SK-N-SH (cell line): ENCODE data around the gene BCAT1. TPM values are rescaled to one million over a fixed set of nuclear protein-coding genes. Genes with fewer than 3 reads are reported as not detected.
A peak's percentile ranks its signal among the peaks of the same experiment; 100 is the strongest.

Experiments
- CTCF ChIA-PET: fragments of 300-600, 350-600 bp; formaldehyde crosslinking; extraction: SDS; loops from one replicate; lab custom pipeline; 2021; lab: Yijun Ruan, JAX
- POLR2A ChIA-PET: fragments of 350-600 bp; sonication (Branson Sonifier 250); formaldehyde crosslinking; extraction: SDS; loops from one replicate; lab custom pipeline; 2020; ENCODE audit warnings: antibody characterized with exemption, inconsistent platforms; lab: Yijun Ruan, JAX
- DNase-seq: peaks from one replicate; pipeline ENCODE4 v3.0.0; 2012
- H2AFZ ChIP-seq: fragments of 200-600 bp; sonication (generic); 2 replicates; pipeline ENCODE4 v1.8.1; 2016; ENCODE audit warnings: antibody characterized with exemption, mild to moderate bottlenecking, low read depth
- H3F3A ChIP-seq: fragments of 200-600 bp; sonication (generic); replicated peaks from 2 replicates; pipeline ENCODE3; 2016; ENCODE audit warnings: antibody characterized with exemption, mild to moderate bottlenecking; ENCODE audit not compliant: insufficient read depth
- H3K27ac ChIP-seq, 2 experiments: fragments of 200-500 bp in 1 of 2; fragments of 200-600 bp in 1 of 2; sonication (Bioruptor generic) in 1 of 2; sonication (generic), shearing (Covaris generic) in 1 of 2; 2 replicates each; pipeline versions ENCODE4 v1.5.1 to v1.6.1; 2014 to 2016; ENCODE audit warnings: low read depth in 2 of 2, inconsistent platforms in 1 of 2, low read length in 1 of 2, mild to moderate bottlenecking in 1 of 2, mixed read lengths in 1 of 2
- H3K27me3 ChIP-seq: fragments of 200-600 bp; sonication (generic), shearing (Covaris generic); 2 replicates; pipeline ENCODE4 v1.6.1; 2016; ENCODE audit warnings: mixed run types; ENCODE audit not compliant: insufficient read depth
- H3K36me3 ChIP-seq, 2 experiments: fragments of 200-500 bp in 1 of 2; fragments of 200-600 bp in 1 of 2; sonication (Bioruptor generic) in 1 of 2; sonication (generic) in 1 of 2; replicated peaks in 1 of 2; 2 replicates each; pipeline versions ENCODE3 to v1.5.1; 2014 to 2016; ENCODE audit warnings: low read length in 1 of 2, mild to moderate bottlenecking in 1 of 2; ENCODE audit not compliant: insufficient read depth in 2 of 2, control insufficient read depth in 1 of 2
- H3K4me1 ChIP-seq, 2 experiments: fragments of 200-500 bp in 1 of 2; fragments of 200-600 bp in 1 of 2; sonication (Bioruptor generic) in 1 of 2; sonication (generic), shearing (Covaris generic) in 1 of 2; 2 replicates each; pipeline versions ENCODE4 v1.5.1 to v1.6.1; 2014 to 2016; ENCODE audit warnings: low read depth in 1 of 2, low read length in 1 of 2, mixed run types in 1 of 2; ENCODE audit not compliant: insufficient read depth in 2 of 2, control insufficient read depth in 1 of 2
- H3K4me2 ChIP-seq: fragments of 200-600 bp; sonication (generic), shearing (Covaris generic); 2 replicates; pipeline ENCODE4 v1.6.1; 2017; ENCODE audit warnings: mixed run types
- H3K4me3 ChIP-seq, 2 experiments: fragments of 200-500 bp in 1 of 2; fragments of 200-600 bp in 1 of 2; sonication (Bioruptor generic) in 1 of 2; sonication (generic), shearing (Covaris generic) in 1 of 2; 2 replicates each; pipeline versions ENCODE4 v1.5.1 to v1.8.1; 2014 to 2016; ENCODE audit warnings: low read depth in 2 of 2, inconsistent platforms in 1 of 2, low read length in 1 of 2, mild to moderate bottlenecking in 1 of 2, mixed read lengths in 1 of 2, moderate library complexity in 1 of 2
- H3K79me2 ChIP-seq: fragments of 200-600 bp; sonication (generic); 2 replicates; pipeline ENCODE4 v1.8.1; 2017; ENCODE audit warnings: mild to moderate bottlenecking; ENCODE audit not compliant: insufficient read depth
- H3K9ac ChIP-seq: fragments of 200-600 bp; sonication (generic); 2 replicates; pipeline ENCODE4 v1.6.1; 2017; ENCODE audit warnings: mixed run types
- H3K9me2 ChIP-seq: fragments of 200-600 bp; sonication (generic); 2 replicates; pipeline ENCODE4 v1.6.1; 2017; ENCODE audit warnings: mixed run types
- H3K9me3 ChIP-seq: fragments of 200-600 bp; sonication (generic); 2 replicates; pipeline ENCODE4 v1.6.1; 2017; ENCODE audit warnings: mixed run types, mild to moderate bottlenecking, moderate library complexity
- H4K20me1 ChIP-seq: fragments of 200-600 bp; sonication (generic); 2 replicates; pipeline ENCODE4 v1.6.1; 2017; ENCODE audit warnings: mild to moderate bottlenecking, mixed run types; ENCODE audit not compliant: insufficient read depth
- CHD2 ChIP-seq: fragments of 150-350 bp; IDR thresholded peaks from 2 replicates; pipeline ENCODE4 v1.6.1; 2018; ENCODE audit warnings: low read length; ENCODE audit not compliant: partially characterized antibody
- EZH2phosphoT487 ChIP-seq: fragments of 200-600 bp; sonication (generic); IDR thresholded peaks from 2 replicates; pipeline ENCODE4 v1.6.1; 2017; ENCODE audit warnings: low read depth, mixed run types, mild to moderate bottlenecking, antibody characterized with exemption, moderate library complexity, borderline replicate concordance
- FOXM1 ChIP-seq: IDR thresholded peaks from 2 replicates; pipeline ENCODE4 v1.4.0; 2012; ENCODE audit warnings: low read depth, mild to moderate bottlenecking
- GABPA ChIP-seq: IDR thresholded peaks from 2 replicates; pipeline ENCODE4 v1.4.0; 2012; ENCODE audit warnings: low read depth, mild to moderate bottlenecking
- GATA2 ChIP-seq: sonication (generic); formaldehyde crosslinking; IDR thresholded peaks from 2 replicates; pipeline ENCODE4 v1.5.0; 2020; ENCODE audit warnings: mild to moderate bottlenecking, missing genetic modification reagents
- MEF2A ChIP-seq: IDR thresholded peaks from 2 replicates; pipeline ENCODE4 v1.4.0; 2012; ENCODE audit warnings: low read depth, borderline replicate concordance
- NFIC ChIP-seq: IDR thresholded peaks from 2 replicates; pipeline ENCODE4 v1.4.0; 2012; ENCODE audit warnings: borderline replicate concordance
- NRF1 ChIP-seq: IDR thresholded peaks from 2 replicates; pipeline ENCODE4 v1.6.1; 2012; ENCODE audit warnings: low read depth, mild to moderate bottlenecking, low read length
- POLR2AphosphoS5 ChIP-seq: IDR thresholded peaks from 2 replicates; pipeline ENCODE4 v1.6.1; 2012; ENCODE audit warnings: low read depth, low read length
- RXRA ChIP-seq: IDR thresholded peaks from 2 replicates; pipeline ENCODE4 v1.4.0; 2012; ENCODE audit warnings: low read depth, mild to moderate bottlenecking, borderline replicate concordance
- SMC3 ChIP-seq: IDR thresholded peaks from 2 replicates; pipeline ENCODE4 v1.6.1; 2012; ENCODE audit warnings: low read depth, low read length, improper control_type of control experiment
- TEAD4 ChIP-seq: IDR thresholded peaks from 2 replicates; pipeline ENCODE4 v1.4.0; 2012; ENCODE audit warnings: mild to moderate bottlenecking, borderline replicate concordance; ENCODE audit not compliant: insufficient read depth
- WGBS: methylation state at CpG from one replicate; pipeline ENCODE4 v1.1.6; 2017; ENCODE audit warnings: low lambda C conversion rate; 5-methylcytosine and 5-hydroxymethylcytosine counted together
- polyA plus RNA-seq, 3 experiments: library from polyadenylated mRNA; depleted of rRNA; stranded (reverse); fragments of >200 nt; gene quantifications; 2 replicates each; pipeline ENCODE4 v1.2.3, GENCODE V29; 2012
- TF ChIP-seq, protein P1 (sequence below): IDR thresholded peaks from 2 replicates; pipeline ENCODE4 v1.4.0; 2012; ENCODE audit warnings: low read depth, borderline replicate concordance

Gene BCAT1
- polyA plus RNA-seq, 1 of the 3 experiments (the other 2 are of a cell fraction), result 7.7 TPM

DNA sequence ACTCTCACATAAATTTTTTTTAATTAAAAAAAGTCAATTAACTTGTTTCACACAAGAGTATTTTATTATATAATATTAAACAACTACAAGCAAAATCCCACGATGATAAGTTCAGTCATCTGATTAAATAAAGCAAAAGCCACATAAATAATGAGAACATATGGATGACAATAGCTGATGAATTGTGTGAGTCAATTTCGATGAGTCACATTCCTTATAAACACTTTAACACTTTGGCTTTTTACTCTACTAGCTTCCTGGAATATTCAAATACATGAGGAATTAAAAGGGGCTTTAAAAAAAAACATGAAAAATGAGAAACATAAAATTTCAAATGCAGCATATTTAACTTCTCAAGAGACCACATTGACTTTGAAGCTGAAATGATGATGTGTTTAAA, 95.3 kb downstream of the BCAT1 start:
- 57% methylated on average over 2 of the region's 2 CpGs for WGBS
- Histone ChIP-seq H3K4me3 (no peak overlapping the region), H3K27ac (peak overlapping the region in 1 of 2 experiments; percentile 50; a peak in 2 of 4 replicates), H4K20me1 (no peaks in the 10 kb centered on the region), H3K4me2 (no peak overlapping the region), H3K9ac (no peak overlapping the region), H3F3A (peaks cover 1% of the 10 kb centered on the region), H3K9me2 (no peaks in the 10 kb centered on the region), H3K36me3 (peaks cover 12 to 42% of the 10 kb centered on the region in 2 experiments), H3K9me3 (no peaks in the 10 kb centered on the region), H2AFZ (no peak overlapping the region), H3K79me2 (peaks cover 31% of the 10 kb centered on the region; the same call in 1 of the 2 replicates), H3K27me3 (no peaks in the 10 kb centered on the region), H3K4me1 (peaks cover 2 to 14% of the 10 kb centered on the region in 2 experiments; a peak in 3 of 4 replicates)
- ChIA-PET POLR2A (no interaction called here), CTCF (interaction anchor here (1.1 to 3.7 kb wide), 6 partner anchors 8 to 534 kb away, joined by 3 to 26 read pairs (median 8); no protein-coding TSS in a partner anchor)
- no peak for DNase-seq
- TF ChIP-seq TEAD4, result no peak
- TF ChIP-seq FOXM1, result no peak
- TF ChIP-seq SMC3, result no peak
- TF ChIP-seq GABPA, result no peak
- TF ChIP-seq, protein P1, sequence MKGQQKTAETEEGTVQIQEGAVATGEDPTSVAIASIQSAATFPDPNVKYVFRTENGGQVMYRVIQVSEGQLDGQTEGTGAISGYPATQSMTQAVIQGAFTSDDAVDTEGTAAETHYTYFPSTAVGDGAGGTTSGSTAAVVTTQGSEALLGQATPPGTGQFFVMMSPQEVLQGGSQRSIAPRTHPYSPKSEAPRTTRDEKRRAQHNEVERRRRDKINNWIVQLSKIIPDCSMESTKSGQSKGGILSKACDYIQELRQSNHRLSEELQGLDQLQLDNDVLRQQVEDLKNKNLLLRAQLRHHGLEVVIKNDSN, result no peak
- no peak for TF ChIP-seq POLR2AphosphoS5
- no peak for TF ChIP-seq GATA2 (CRISPR knock-in tag)
- TF ChIP-seq EZH2phosphoT487, result no peak
- TF ChIP-seq NFIC, result no peak
- TF ChIP-seq NRF1, result no peak
- no peak for TF ChIP-seq RXRA

DNA sequence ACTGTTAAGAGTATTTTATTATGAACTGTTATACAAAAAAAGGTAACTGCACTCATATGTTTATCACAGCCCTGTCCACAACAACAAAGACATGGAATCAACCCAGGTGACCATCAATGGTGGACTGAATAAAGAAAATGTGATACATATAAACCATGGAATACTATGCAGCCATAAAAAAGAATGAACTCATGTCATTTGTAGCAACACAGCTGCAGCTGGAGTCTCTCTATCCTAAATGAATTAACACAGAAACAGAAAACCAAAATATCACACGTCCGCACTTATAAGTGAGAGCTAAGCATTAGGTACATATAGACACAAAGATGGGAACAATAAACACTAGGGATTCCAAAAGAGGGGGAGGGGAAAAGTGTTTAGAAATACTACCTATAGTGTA, 95.8 kb downstream of the BCAT1 start:
- peaks cover 3% of the 10 kb centered on the region for H3F3A ChIP-seq
- WGBS, result 96% methylated on average over 2 of the region's 2 CpGs
- peaks cover 13 to 37% of the 10 kb centered on the region in 2 experiments for H3K36me3 ChIP-seq
- ChIA-PET CTCF (interaction anchor here (1.0 to 3.7 kb wide), 9 partner anchors 9 to 534 kb away, joined by 3 to 26 read pairs (median 6); no protein-coding TSS in a partner anchor), POLR2A (no interaction called here)
- H3K9ac ChIP-seq, result no peak overlapping the region
- H3K27me3 ChIP-seq, result no peaks in the 10 kb centered on the region
- H2AFZ ChIP-seq, result no peak overlapping the region
- H3K9me3 ChIP-seq, result no peaks in the 10 kb centered on the region
- DNase-seq, result no peak
- H3K4me1 ChIP-seq, result peaks cover 0 to 14% of the 10 kb centered on the region in 2 experiments; a peak in 3 of 4 replicates
- H3K27ac ChIP-seq, result no peak overlapping the region
- no peaks in the 10 kb centered on the region for H3K9me2 ChIP-seq
- TF ChIP-seq EZH2phosphoT487 (no peak), MEF2A (no peak), CHD2 (no peak), GABPA (no peak)
- H3K4me2 ChIP-seq, result no peak overlapping the region
- no peaks in the 10 kb centered on the region for H4K20me1 ChIP-seq
- no peak overlapping the region for H3K4me3 ChIP-seq
- peaks cover 31% of the 10 kb centered on the region; the same call in 1 of the 2 replicates for H3K79me2 ChIP-seq
